ENCODE data around the gene LPP. TPM values are rescaled to one million over a fixed set of nuclear protein-coding genes. Genes with fewer than 3 reads are reported as not detected.

Gene LPP
- total RNA-seq, 2 experiments from 2014 or later = 51.3 to 58.9 TPM

DNA sequence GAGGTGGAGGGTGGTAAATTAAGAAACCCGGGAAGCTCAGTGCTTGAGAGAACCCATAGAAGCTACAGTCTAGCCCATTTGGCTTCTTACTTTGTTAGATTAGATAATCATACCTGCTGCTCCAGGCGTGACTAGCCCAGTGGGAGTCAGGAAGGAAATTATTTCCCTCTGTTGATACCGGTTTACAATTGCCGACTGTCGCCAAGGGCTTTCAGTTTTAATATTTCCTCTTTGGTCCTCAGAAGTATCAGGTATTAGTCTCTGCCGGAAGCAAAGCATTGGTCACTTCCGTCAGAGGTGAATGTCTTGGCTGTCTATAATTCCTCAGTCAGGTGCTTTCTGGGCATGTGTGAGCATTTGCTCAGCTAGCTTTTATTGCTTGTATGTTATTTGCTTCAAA lies 75.2 kb downstream of the LPP start:
- CTCF ChIA-PET = no interaction called here

DNA sequence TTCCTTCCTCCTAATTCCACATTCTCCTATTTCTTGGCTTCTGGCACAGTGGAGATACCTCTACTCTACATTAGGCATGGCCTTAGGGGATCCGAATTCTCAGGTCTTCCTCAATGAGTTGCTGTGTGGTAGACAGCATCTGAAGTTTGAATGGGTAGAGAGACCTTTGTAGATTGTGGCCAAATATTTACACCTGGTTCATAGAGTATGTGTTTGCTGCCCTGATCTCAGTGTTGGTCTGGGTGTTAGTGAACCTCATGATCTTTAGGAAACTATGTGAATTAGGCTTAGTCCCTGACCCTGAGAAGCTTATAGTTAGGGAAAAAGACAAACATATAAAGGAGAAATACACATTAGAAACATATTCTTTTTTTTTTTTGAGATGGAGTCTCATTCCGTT lies 75.8 kb downstream of the LPP start:
- ATAC-seq (no peak), DNase-seq (no peak)
- Mint-ChIP-seq H3K36me3 (ENCODE audit: low read depth) (peaks cover 20% of the 10 kb centered on the region), H3K4me3 (no peak overlapping the region), H3K9me3 (ENCODE audit: insufficient read depth) (no peaks in the 10 kb centered on the region), H3K4me1 (ENCODE audit: low read depth) (no peaks in the 10 kb centered on the region), H3K27ac (no peak overlapping the region), H3K27me3 (ENCODE audit: low read depth) (no peaks in the 10 kb centered on the region)
- CTCF ChIA-PET = no interaction called here
- POLR2A ChIA-PET = no interaction called here

More for the DNA sequence above, 75.2 kb downstream of the LPP start:
- POLR2A ChIA-PET = no interaction called here
- Mint-ChIP-seq H3K9me3 (ENCODE audit: insufficient read depth) (no peaks in the 10 kb centered on the region), H3K4me3 (no peak overlapping the region), H3K4me1 (ENCODE audit: low read depth) (no peaks in the 10 kb centered on the region), H3K27me3 (ENCODE audit: low read depth) (no peaks in the 10 kb centered on the region), H3K27ac (no peak overlapping the region), H3K36me3 (ENCODE audit: low read depth) (peaks cover 18% of the 10 kb centered on the region)
- ATAC-seq = no peak
- no peak for DNase-seq

- POLR2A ChIA-PET = no interaction called here
Measured at GRCh38 chr3:188230962-188231361, 77.0 kb downstream of the LPP start.

GRCh38 chr3:188231456-188231855 lies 77.5 kb downstream of the LPP start:
- no peak for DNase-seq
- H3K27me3 Mint-ChIP-seq (ENCODE audit: low read depth) = no peaks in the 10 kb centered on the region
- H3K4me1 Mint-ChIP-seq (ENCODE audit: low read depth) = peaks cover 2% of the 10 kb centered on the region
- H3K9me3 Mint-ChIP-seq (ENCODE audit: insufficient read depth) = no peaks in the 10 kb centered on the region
- no peak overlapping the region for H3K4me3 Mint-ChIP-seq
- no peak for ATAC-seq
- H3K36me3 Mint-ChIP-seq (ENCODE audit: low read depth) = peaks cover 21% of the 10 kb centered on the region
- CTCF ChIA-PET = no interaction called here
- POLR2A ChIA-PET = interaction anchor here (0.6 kb wide), 1 partner anchor 1086 kb away, joined by 3 read pairs; no protein-coding TSS in a partner anchor
- H3K27ac Mint-ChIP-seq = no peak overlapping the region

More at GRCh38 chr3:188230962-188231361, 77.0 kb downstream of the LPP start:
- no peaks in the 10 kb centered on the region for H3K4me1 Mint-ChIP-seq (ENCODE audit: low read depth)
- CTCF ChIA-PET = no interaction called here
- no peaks in the 10 kb centered on the region for H3K9me3 Mint-ChIP-seq (ENCODE audit: insufficient read depth)
- H3K27me3 Mint-ChIP-seq (ENCODE audit: low read depth) = no peaks in the 10 kb centered on the region
- DNase-seq (no peak), ATAC-seq (no peak)
- peaks cover 21% of the 10 kb centered on the region for H3K36me3 Mint-ChIP-seq (ENCODE audit: low read depth)
- no peak overlapping the region for H3K4me3 Mint-ChIP-seq
- H3K27ac Mint-ChIP-seq = no peak overlapping the region

DNA sequence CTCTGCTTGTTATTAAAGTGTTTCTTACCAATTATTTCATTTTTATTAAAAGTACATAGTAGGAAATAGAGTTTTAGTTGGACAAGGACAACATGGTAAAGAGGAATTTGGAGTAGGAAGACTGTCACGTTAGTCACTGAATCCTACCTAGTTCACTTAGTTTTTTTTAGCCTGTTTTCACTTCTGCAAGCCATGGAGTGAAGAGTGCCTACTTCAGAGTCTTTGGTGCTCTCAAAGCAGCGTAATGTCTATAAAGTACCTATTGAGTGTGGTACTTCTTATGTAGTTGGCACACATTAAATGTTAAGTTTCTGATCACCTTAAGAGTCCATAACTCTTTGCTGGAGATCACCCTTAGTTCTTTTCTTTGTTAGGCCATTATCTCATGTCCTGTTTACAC lies 78.7 kb downstream of the LPP start:
- CTCF ChIA-PET = no interaction called here
- no peak overlapping the region for H3K4me3 Mint-ChIP-seq
- H3K4me1 Mint-ChIP-seq (ENCODE audit: low read depth) = peaks cover 9% of the 10 kb centered on the region
- no peaks in the 10 kb centered on the region for H3K27me3 Mint-ChIP-seq (ENCODE audit: low read depth)
- ATAC-seq (no peak), DNase-seq (no peak)
- H3K27ac Mint-ChIP-seq = no peak overlapping the region
- H3K9me3 Mint-ChIP-seq (ENCODE audit: insufficient read depth) = no peaks in the 10 kb centered on the region
- POLR2A ChIA-PET = no interaction called here
- H3K36me3 Mint-ChIP-seq (ENCODE audit: low read depth) = peaks cover 14% of the 10 kb centered on the region

DNA sequence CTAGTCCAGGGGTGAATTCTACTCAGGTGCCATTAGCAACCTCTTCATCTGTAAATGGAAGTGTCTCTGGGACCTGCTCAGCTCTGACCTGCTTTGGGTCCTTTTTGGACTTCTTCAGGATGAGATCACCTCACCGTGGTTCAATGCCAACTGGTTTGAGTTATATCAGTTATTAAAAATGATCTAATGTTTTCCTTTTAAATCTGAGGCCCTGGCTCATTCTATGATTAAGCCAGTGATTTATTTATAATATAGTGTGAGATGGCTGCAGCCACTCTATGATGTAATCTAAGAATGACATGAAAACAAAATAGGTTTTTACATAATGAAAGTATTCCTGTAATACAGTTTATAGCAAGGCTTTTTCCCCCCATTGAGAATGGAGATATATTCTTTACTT lies 79.4 kb downstream of the LPP start:
- Mint-ChIP-seq H3K9me3 (ENCODE audit: insufficient read depth) (no peaks in the 10 kb centered on the region), H3K4me3 (no peak overlapping the region), H3K27ac (no peak overlapping the region), H3K27me3 (ENCODE audit: low read depth) (no peaks in the 10 kb centered on the region), H3K4me1 (ENCODE audit: low read depth) (peaks cover 9% of the 10 kb centered on the region), H3K36me3 (ENCODE audit: low read depth) (peaks cover 14% of the 10 kb centered on the region)
- DNase-seq (no peak), ATAC-seq (no peak)
- ChIA-PET CTCF (no interaction called here), POLR2A (no interaction called here)

DNA sequence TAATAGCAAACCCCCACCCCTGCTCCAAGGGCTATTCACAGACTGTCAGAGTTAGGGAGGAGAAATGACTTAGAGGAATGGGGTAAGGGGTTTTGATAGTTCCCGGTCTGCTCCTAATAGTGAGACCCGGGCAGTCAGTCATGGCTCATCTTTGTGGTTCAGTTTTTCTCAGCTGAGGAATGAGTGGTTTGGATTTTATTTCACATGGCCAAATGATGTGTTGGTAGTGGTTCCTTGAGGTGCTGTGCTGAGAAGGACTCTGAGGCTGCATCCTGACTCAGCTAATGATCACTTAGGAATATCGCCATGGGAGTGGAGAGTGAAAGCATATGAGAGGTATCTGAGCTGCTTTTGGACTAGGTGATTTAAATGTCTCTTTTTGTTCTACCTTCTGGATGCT lies 80.2 kb downstream of the LPP start:
- Mint-ChIP-seq H3K9me3 (ENCODE audit: insufficient read depth) (no peaks in the 10 kb centered on the region), H3K27me3 (ENCODE audit: low read depth) (no peaks in the 10 kb centered on the region), H3K4me3 (no peak overlapping the region), H3K4me1 (ENCODE audit: low read depth) (peaks cover 9% of the 10 kb centered on the region), H3K27ac (no peak overlapping the region), H3K36me3 (ENCODE audit: low read depth) (peaks cover 15% of the 10 kb centered on the region)
- ATAC-seq (no peak), DNase-seq (no peak)
- POLR2A ChIA-PET = no interaction called here
- CTCF ChIA-PET = interaction anchor here (0.6 to 1.3 kb wide), 2 partner anchors 27 to 720 kb away, joined by 3 read pairs; no protein-coding TSS in a partner anchor

GRCh38 chr3:188236271-188236670 lies 82.3 kb downstream of the LPP start:
- CTCF ChIA-PET = no interaction called here
- Mint-ChIP-seq H3K4me1 (ENCODE audit: low read depth) (peaks cover 9% of the 10 kb centered on the region), H3K4me3 (no peak overlapping the region), H3K9me3 (ENCODE audit: insufficient read depth) (no peaks in the 10 kb centered on the region), H3K27me3 (ENCODE audit: low read depth) (no peaks in the 10 kb centered on the region), H3K36me3 (ENCODE audit: low read depth) (peaks cover 13% of the 10 kb centered on the region), H3K27ac (no peak overlapping the region)
- no peak for DNase-seq
- no peak for ATAC-seq
- POLR2A ChIA-PET = no interaction called here

DNA sequence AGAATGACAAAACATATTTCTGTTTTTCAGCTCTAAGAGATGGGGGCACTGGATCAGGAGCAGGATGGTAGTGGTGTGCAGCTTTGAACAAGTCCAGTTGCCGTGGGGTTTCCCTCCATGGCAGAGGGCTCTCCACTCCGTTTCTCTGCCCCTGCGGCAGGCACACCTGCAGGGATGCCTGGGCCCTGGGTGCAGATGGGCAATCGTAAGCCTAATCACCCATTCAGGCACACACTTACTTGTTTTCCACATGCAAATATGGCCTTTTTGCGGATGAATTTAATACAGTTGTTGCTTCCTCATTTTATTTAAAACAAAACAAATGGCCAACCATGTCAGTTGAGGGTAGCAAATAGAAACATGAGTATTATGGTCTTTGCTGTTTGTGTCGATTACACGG lies 85.1 kb downstream of the LPP start:
- H3K27ac Mint-ChIP-seq = no peak overlapping the region
- DNase-seq (no peak), ATAC-seq (no peak)
- ChIA-PET POLR2A (no interaction called here), CTCF (no interaction called here)
- peaks cover 13% of the 10 kb centered on the region for H3K36me3 Mint-ChIP-seq (ENCODE audit: low read depth)
- peaks cover 9% of the 10 kb centered on the region for H3K4me1 Mint-ChIP-seq (ENCODE audit: low read depth)
- H3K4me3 Mint-ChIP-seq = no peak overlapping the region
- H3K27me3 Mint-ChIP-seq (ENCODE audit: low read depth) = no peaks in the 10 kb centered on the region
- H3K9me3 Mint-ChIP-seq (ENCODE audit: insufficient read depth) = no peaks in the 10 kb centered on the region

GRCh38 chr3:188239577-188239976 lies 85.6 kb downstream of the LPP start:
- Mint-ChIP-seq H3K4me1 (ENCODE audit: low read depth) (peaks cover 9% of the 10 kb centered on the region), H3K4me3 (no peak overlapping the region), H3K27me3 (ENCODE audit: low read depth) (no peaks in the 10 kb centered on the region), H3K36me3 (ENCODE audit: low read depth) (peaks cover 10% of the 10 kb centered on the region), H3K9me3 (ENCODE audit: insufficient read depth) (no peaks in the 10 kb centered on the region), H3K27ac (no peak overlapping the region)
- ChIA-PET POLR2A (no interaction called here), CTCF (no interaction called here)
- DNase-seq (no peak), ATAC-seq (no peak)

DNA sequence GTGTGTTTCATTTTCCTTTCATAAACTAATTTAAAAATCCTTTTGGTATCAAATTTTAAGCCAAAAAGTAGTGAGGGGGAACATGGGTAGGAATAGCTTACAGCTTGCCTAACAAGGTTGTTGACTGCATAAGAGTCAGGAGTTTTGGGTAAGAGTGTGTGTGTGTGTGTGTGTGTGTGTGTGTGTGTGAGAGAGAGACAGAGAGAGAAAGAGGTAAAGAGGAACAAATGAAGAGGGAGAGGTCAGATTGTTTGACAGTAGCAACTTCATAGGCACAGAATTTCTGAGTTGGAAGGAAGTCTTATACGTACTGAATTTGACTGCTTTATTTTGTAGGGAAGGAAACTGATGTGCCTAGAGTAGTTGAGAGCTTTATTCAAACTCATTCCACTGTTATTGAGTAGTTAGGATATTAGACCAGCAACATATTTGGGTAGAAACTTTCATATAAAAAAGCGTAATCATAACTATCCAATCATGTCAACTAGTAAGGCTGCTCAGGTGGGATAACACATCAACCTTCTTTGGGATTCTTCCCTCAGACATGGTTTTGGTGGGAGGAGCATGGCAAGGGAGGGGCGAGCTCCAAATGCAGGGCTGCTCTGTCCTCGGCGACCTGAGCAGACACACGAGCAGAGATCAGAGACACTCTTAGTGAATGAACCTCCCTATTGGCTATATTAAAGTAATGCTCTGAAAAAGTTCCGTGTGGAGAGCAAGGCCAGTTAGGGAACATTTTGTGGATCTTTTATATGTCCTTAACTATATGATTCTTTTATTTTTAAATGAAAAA lies 86.4 kb downstream of the LPP start:
- H3K4me1 Mint-ChIP-seq (ENCODE audit: low read depth) = peaks cover 9% of the 10 kb centered on the region
- POLR2A ChIA-PET = no interaction called here

GRCh38 chr3:188241072-188241471 lies 87.1 kb downstream of the LPP start:
- peaks cover 9% of the 10 kb centered on the region for H3K4me1 Mint-ChIP-seq (ENCODE audit: low read depth)
- POLR2A ChIA-PET = no interaction called here
- H3K36me3 Mint-ChIP-seq (ENCODE audit: low read depth) = peaks cover 6% of the 10 kb centered on the region

More for the DNA sequence above, 86.4 kb downstream of the LPP start:
- Mint-ChIP-seq H3K9me3 (ENCODE audit: insufficient read depth) (no peaks in the 10 kb centered on the region), H3K27me3 (ENCODE audit: low read depth) (no peaks in the 10 kb centered on the region), H3K27ac (peak overlapping the region; percentile 13), H3K4me3 (no peak overlapping the region), H3K36me3 (ENCODE audit: low read depth) (peaks cover 7% of the 10 kb centered on the region)
- ATAC-seq (no peak), DNase-seq (no peak)
- CTCF ChIA-PET = interaction anchor here (1.3 kb wide), 1 partner anchor 500 kb away, joined by 4 read pairs; no protein-coding TSS in a partner anchor

DNA sequence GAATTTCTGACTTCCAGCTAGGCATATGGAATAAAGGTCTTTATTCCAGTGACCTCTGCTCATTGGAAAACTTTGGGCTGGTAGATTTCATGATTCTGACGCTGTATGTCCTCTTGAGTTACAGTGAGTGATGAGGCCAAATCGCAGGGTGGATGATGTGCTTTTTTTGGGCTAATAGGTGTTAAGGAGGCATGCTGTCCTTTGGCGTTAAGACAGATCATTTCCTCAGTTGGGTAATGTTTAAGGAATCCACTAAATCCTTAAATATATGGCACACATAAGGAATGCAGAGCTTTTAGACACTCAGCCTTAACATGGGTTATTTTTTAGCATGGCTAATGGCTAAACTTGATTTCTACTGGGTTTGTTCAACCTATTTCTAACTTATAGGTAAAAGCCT lies 87.9 kb downstream of the LPP start:
- ChIA-PET POLR2A (no interaction called here), CTCF (no interaction called here)
- Mint-ChIP-seq H3K36me3 (ENCODE audit: low read depth) (peaks cover 4% of the 10 kb centered on the region), H3K27me3 (ENCODE audit: low read depth) (no peaks in the 10 kb centered on the region), H3K27ac (no peak overlapping the region), H3K4me1 (ENCODE audit: low read depth) (peaks cover 7% of the 10 kb centered on the region), H3K9me3 (ENCODE audit: insufficient read depth) (no peaks in the 10 kb centered on the region), H3K4me3 (no peak overlapping the region)
- ATAC-seq (no peak), DNase-seq (no peak)

More at GRCh38 chr3:188241072-188241471, 87.1 kb downstream of the LPP start:
- H3K27ac Mint-ChIP-seq = no peak overlapping the region
- DNase-seq (no peak), ATAC-seq (no peak)
- CTCF ChIA-PET = interaction anchor here (1.3 kb wide), 1 partner anchor 501 kb away, joined by 4 read pairs; no protein-coding TSS in a partner anchor
- H3K9me3 Mint-ChIP-seq (ENCODE audit: insufficient read depth) = no peaks in the 10 kb centered on the region
- H3K4me3 Mint-ChIP-seq = no peak overlapping the region
- H3K27me3 Mint-ChIP-seq (ENCODE audit: low read depth) = no peaks in the 10 kb centered on the region
